ENCODE data around the gene FHIT. TPM values are rescaled to one million over a fixed set of nuclear protein-coding genes. Genes with fewer than 3 reads are reported as not detected.

Gene FHIT
- total RNA-seq (2014; rRNA removed; shearing (Covaris generic)) = 0.39 TPM in 1 of 2 replicates, not detected in the other

DNA sequence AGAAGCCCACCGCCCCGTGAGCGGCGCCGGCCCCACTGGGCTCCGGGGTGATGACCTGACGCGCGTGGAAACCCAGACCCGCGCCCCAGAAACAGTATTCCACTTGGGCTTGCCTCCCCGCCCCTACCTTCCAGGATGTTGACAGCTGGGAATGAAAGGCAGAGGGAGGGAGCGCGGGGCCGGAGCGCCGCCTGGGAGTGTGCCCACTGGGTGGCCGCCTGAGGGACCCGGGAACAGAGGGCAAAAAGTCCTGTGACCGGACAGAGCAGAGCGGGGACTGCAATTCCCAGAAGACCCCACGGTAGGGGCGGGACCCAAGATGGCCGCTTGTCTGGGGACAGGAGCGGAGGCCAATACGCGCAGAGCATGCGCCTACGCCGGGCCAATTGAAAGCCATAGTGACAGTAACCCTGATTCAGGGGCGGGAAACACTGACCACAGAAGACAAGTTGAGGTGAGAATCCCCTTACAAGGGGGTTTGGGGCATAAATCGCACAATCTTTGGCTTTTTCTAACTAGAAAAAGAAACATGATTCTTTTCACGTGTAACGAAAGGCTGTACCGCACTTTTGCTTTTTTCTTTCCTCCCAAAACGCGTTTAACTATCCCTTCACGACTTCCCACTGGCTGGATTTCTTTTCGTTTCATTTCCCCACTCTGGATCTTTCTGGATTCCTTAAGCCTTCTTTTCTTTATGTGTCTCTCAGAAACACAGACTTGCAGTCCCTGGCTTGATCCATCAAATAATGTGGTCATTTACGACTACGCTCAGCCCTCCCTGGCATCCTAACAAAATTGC lies at the start of gene FHIT:
Gene FHIT (minus strand): TSS at position 279 of the 799 bp plus-strand sequence.
- DNase-seq (ENCODE audit: low read depth) = peak; percentile 87

DNA sequence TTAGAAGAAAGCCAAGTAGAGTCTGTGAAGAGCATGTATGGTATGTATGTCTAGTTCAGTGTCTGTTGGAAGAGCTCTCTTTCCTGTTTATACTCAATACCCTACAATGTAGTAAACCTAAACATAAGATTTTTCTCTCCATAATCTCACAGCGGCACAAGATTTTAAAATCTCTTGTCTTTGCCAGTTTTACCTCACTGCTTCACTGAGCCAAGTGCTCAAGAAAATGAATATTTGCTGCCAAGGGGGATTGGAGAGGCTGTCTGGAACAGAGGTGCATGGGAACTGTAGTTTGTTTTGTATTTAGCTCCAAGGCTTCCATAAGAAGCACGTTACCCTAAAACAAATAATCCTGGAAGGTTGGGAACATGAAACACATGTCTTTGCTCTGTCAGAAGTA lies 49.5 kb upstream of the FHIT start:
- no peak for DNase-seq (ENCODE audit: low read depth)

- no peak for DNase-seq (ENCODE audit: low read depth)
Measured at GRCh38 chr3:61300006-61300380, 48.7 kb upstream of the FHIT start.

DNA sequence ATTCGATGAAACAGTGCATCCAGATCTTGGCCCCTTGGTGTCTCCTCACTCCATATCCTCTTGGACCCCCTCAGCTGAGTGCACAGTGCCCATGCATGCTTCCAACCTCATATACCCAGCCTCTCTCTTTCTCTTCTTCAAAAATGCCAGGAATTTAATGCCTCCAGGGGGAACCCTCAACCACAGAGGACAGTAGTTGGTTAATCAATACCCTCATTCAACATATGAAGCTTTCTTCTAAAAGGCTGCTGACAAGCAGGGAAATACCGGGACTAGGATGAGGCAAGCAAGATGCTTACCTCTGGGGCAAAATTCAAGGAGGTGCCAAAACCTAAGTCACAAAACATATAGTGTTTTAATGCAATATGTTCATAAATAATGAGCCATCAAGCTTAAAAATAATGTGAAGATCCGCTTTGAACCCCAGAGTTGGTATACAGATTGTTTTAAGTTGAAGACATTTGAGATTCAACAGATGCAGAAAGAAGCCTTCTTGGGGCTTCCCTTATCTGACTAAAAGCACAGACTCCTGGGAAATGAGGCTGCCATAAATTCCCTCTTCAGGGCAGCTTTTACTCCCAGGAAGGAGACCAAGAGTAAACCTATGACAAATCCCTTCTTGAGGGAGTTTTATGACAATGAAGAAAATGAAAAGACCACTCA lies 48.2 kb upstream of the FHIT start:
- no peak for DNase-seq (ENCODE audit: low read depth)

DNA sequence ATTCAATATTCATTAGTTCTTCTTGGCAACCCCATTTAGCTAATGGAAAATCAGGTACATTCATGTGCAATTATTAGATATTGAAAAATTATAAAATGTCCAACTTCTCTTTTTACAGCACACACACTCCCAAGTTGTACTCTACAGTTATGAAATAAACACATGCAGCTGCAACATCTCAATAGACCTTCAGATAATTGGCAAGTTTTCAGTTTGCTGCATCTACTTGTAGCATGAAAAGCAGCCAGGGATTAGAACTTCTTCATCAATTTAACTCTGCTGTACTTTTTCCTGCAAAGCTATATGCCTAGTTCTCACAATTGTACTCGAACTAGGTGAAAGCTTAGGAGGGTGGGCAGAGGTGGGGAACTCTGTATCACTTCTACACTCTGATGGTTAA lies 46.6 kb upstream of the FHIT start:
- no peak for DNase-seq (ENCODE audit: low read depth)

GRCh38 chr3:61288446-61288845 lies 37.2 kb upstream of the FHIT start:
- DNase-seq (ENCODE audit: low read depth) = no peak

GRCh38 chr3:61283876-61284275 lies 32.6 kb upstream of the FHIT start:
- no peak for DNase-seq (ENCODE audit: low read depth)

GRCh38 chr3:61278713-61279112 lies 27.5 kb upstream of the FHIT start:
- no peak for DNase-seq (ENCODE audit: low read depth)

- DNase-seq (ENCODE audit: low read depth) = no peak
Measured at GRCh38 chr3:61277411-61277810, 26.2 kb upstream of the FHIT start.

DNA sequence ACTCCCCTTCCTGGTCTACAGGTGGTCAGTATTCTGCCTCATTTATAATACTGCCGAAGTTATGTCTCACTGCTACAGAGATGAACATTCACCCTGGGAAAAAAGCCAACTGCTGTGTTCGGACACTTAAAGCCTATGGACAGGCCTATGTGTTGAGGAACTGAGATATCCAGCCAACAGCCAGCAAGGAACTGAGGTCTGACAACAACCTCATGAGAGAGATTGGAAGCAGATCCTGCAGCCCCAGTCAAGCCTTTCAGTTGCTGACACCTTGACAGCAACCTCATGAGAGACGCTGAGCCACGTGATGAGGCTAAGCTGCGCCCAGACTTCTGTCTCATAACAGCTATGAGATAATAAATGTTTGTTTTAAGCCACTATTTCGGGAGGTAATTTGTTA lies 18.2 kb upstream of the FHIT start:
- no peak for DNase-seq (ENCODE audit: low read depth)

DNA sequence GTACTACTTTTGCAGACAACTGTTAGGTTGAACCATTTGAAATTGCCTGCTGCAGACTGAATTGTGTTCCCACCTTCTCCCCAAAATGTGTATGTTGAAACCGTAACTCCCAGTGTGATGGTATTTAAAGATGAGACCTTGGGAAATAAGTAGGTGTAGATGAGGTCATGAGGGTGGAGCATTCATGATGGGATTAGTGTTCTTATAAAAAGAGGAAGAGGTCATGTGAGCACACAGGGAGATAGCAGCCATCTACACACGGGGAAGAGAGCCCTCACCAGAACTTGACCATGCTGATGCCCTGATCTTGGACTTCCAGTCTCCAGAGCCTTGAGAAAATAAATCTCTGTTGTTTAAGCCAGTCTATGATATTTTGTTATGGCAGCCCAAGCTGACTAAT lies 17.4 kb upstream of the FHIT start:
- DNase-seq (ENCODE audit: low read depth) = no peak

- DNase-seq (ENCODE audit: low read depth) = no peak
Measured at GRCh38 chr3:61264281-61264680, 13.0 kb upstream of the FHIT start.

- no peak for DNase-seq (ENCODE audit: low read depth)
Measured at GRCh38 chr3:61257148-61257547, 5.9 kb upstream of the FHIT start.

- DNase-seq (ENCODE audit: low read depth) = no peak
Measured at GRCh38 chr3:61253756-61254155, 2.5 kb upstream of the FHIT start.

DNA sequence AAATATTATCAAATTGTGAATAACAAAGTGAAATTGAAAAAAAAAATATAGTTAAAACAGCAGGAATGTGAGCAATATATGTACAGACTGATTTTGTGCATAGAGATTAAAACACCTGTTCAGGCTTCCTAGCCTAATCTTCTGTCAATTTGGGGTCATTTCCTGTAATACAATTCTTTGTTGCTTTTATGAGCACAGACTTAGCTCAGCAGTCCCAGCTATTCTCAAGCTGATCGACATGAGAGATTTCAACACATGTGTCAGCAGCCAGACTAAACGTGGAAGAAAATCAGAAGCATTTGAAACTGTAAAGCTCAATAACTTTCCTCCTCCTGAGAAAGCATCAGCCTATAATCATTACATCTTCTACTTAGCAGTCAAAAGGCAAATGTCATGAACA lies 1.6 kb upstream of the FHIT start:
- DNase-seq (ENCODE audit: low read depth) = no peak

- DNase-seq (ENCODE audit: low read depth) = no peak
Measured at GRCh38 chr3:61250784-61251173, 473 bp downstream of the FHIT start.

GRCh38 chr3:61248496-61248895 lies 2.8 kb downstream of the FHIT start:
- DNase-seq (ENCODE audit: low read depth) = no peak

DNA sequence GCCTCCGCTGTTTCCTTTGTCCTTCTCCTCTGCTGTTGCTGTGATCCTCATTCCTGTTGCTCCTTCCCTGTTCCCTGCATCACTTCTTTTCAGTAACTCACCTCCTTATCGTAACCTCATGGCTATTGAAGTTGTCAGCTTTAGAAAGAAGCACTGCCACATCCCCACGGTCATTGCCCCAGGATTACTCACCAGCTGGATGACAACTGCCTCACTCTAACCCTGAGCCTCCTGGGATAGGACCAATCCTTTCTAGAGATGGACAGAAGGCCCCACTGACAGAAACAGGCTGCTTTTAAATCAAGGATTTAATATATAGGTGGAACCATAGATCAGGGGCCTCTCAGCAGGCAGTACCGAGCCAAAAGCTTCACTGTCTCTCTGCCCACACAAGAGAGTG lies 4.1 kb downstream of the FHIT start:
- DNase-seq (ENCODE audit: low read depth) = no peak

GRCh38 chr3:61239871-61240270 lies 11.4 kb downstream of the FHIT start:
- DNase-seq (ENCODE audit: low read depth) = no peak

DNA sequence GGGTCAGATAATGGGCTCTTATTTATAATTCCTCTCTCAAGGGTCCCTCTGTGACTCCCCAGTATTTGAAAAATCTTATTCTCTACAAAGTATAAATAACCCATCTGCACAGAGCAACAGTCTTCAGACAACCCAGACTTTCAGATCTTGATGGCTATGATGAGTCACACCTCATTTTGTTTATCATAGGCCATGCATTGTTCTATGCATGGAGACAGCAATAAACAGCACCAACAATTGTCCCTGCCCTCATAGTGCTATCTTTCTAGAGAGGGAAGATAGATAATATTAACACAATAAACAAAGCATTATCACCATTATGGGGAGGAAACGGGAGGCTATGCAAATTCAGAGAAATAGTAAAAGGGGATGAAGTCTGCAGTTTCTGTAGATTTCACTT lies 13.4 kb downstream of the FHIT start:
- DNase-seq (ENCODE audit: low read depth) = no peak

GRCh38 chr3:61236556-61236955 lies 14.7 kb downstream of the FHIT start:
- no peak for DNase-seq (ENCODE audit: low read depth)

DNA sequence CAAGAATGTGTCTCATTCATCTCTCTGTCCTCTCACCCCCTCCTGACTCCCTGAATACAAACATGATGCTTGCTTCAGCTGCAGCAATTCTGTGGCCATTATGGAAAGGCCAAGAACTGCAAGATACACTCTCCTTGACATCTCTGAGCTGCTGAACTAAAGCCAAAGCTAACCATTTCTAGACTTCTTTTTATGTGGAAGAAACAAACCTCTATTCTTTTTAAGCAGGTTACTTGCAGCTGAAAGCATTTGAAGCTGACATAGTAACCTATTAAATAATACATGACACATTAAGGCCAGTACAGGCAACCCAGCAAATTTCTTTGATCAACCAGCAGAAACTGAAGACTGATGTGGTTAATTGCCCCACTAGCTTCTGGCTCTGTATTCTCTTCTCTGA lies 17.5 kb downstream of the FHIT start:
- DNase-seq (ENCODE audit: low read depth) = no peak

- DNase-seq (ENCODE audit: low read depth) = no peak
Measured at GRCh38 chr3:61231693-61232092, 19.6 kb downstream of the FHIT start.

GRCh38 chr3:61227799-61228198 lies 23.5 kb downstream of the FHIT start:
- DNase-seq (ENCODE audit: low read depth) = no peak

All from M059J (cell line).